Erythroblast (primary cell): ENCODE measurements around the gene OR2B3.
"Not testable (repeated sequence)": the region's sequence is repeated elsewhere in the genome, so short reads cannot be mapped to it uniquely, and the experiment has no call there.

Experiments used
- DNase-seq, 2 experiments: peaks; one replicate each; lab custom pipeline; 2025; lab: John Stamatoyannopoulos, UW
- GATA1 ChIP-seq: IDR thresholded peaks from 2 replicates; pipeline ENCODE4 v1.6.1; 2011; ENCODE audit warnings: low read depth, mild to moderate bottlenecking, control low read depth, low read length, moderate library complexity
- POLR2A ChIP-seq: IDR thresholded peaks from 2 replicates; pipeline ENCODE4 v1.6.1; 2011; ENCODE audit warnings: mild to moderate bottlenecking, low read length

The OR2B3 gene, protein sequence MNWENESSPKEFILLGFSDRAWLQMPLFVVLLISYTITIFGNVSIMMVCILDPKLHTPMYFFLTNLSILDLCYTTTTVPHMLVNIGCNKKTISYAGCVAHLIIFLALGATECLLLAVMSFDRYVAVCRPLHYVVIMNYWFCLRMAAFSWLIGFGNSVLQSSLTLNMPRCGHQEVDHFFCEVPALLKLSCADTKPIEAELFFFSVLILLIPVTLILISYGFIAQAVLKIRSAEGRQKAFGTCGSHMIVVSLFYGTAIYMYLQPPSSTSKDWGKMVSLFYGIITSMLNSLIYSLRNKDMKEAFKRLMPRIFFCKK

DNA sequence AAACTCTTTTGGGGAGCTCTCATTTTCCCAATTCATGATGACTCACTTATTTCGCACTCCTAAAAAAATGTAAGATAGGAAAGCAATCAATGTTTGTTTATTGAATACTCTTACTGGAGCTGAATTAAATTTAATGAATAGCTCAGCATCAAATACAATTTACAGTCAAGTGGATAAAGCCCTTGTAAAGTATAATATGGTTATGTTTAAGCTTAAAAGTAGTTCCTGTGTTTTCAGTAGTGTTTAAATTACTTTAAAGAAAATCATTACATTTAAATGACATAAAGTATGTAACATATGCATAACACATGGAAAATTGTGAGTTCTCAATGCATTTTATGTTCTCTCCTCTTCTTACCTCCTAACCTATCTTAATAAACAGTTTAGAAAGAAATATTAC, at the start of gene OR2B3:
Gene OR2B3, minus strand, starts transcription at position 101 of the 400 bp plus-strand sequence. Its CDS starts 65 bp downstream, at position 36.
- TF ChIP-seq GATA1, result no peak
- no peak for TF ChIP-seq POLR2A

DNA sequence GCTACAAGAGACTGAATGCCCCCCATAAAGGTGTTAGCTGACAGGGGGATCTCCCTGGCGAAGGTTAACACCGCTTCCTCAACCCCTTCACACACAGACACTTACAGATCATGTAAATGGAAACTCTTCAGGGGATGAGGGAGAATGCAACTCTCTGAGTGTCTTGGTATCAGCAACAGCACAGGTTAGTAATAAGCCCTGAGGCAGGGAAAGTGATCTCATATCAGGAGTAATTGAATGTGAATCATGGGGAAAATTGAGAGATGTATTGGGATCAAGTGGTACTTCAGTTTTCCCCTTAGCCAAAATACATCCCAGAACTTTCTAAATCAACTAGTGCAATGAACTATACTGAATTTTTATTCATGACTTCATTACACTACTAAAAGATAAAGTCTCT, 44.6 kb upstream of the OR2B3 start:
- TF ChIP-seq GATA1 (no peak), POLR2A (no peak)
- DNase-seq, result no peak

More for the DNA sequence above, at the start of gene OR2B3:
- no peak for DNase-seq

DNA sequence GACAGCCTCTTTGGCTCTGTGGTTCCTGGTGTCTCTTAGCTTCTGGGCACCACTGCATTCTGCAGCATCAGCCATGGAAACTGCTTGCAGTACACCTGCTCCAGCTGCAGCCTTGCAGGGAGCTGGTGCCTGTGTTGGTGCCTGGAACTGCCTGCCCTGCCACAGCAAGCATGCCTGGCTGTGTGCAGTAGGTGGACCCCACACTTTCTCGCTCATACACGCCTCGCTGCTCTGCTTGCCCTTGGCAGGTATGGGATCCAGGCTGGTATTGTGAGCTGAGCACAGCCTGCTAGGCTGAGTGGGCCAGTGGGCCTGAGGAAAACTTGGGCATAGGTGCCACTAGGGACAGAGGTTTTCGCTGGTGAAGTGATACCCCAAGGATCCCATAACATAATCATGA, 43.5 kb upstream of the OR2B3 start:
- TF ChIP-seq GATA1 (no peak), POLR2A (no peak)
- DNase-seq, result no peak

DNA sequence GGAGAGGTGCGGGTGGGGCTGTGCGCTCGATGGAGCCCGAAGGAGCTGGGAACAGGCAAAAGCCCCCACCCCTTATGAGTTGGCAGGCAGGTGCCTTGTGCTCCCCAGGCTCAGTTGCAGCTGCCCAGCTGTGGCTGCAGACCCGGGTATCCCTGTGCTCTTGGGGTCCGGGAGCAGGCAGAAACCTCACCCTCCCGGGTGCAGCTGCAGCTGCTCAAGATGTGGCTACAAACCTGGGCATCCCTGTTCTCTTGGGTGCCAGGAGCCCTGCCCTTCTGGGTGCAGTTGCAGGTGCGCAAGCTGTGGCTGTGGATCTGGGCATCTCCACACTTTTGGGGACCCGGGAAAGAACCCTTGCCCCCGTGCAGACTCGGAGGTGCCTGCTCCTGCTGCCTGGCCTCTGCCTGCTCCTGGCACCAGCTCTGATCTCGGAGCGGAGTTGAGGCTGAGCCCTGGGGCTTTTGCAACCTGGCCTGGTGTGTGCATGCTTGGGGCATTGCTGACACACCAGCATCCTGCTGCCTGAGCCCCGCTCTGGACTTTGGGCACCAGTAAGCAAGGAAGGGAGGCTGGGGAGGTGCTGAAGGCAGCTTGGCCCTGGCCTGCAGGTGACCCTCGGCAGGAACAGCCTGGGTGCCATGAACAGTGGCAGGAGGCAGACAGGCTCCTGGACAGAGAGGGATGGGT, 42.4 kb upstream of the OR2B3 start:
- TF ChIP-seq POLR2A (no peak), GATA1 (no peak)
- DNase-seq, result no peak

DNA sequence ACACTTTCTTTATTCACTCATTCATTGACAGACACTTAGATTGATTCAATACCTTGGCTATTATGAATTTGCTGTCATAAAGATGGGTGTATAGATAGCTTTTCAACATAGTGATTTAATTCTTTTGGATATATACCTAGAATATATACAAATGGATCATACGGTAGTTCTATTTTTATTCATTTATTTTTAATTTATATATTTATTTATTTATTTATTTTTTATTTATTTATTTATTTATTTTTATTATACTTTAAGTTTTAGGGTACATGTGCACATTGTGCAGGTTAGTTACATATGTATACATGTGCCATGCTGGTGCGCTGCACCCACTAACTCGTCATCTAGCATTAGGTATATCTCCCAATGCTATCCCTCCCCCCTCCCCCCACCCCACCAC, 27.9 kb upstream of the OR2B3 start:
- not testable (repeated sequence) for DNase-seq

DNA sequence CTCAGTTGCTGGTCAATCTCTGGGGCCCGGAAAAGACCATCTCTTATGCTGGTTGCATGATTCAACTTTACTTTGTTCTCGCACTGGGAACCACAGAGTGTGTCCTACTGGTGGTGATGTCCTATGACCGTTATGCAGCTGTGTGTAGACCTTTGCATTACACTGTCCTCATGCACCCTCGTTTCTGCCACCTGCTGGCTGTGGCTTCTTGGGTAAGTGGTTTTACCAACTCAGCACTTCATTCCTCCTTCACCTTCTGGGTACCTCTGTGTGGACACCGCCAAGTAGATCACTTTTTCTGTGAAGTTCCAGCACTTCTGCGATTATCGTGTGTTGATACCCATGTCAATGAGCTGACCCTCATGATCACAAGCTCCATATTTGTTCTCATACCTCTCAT, 25.0 kb upstream of the OR2B3 start:
- TF ChIP-seq POLR2A (no peak), GATA1 (no peak)
- DNase-seq, result peak in 1 of 2 experiments; percentile 5

DNA sequence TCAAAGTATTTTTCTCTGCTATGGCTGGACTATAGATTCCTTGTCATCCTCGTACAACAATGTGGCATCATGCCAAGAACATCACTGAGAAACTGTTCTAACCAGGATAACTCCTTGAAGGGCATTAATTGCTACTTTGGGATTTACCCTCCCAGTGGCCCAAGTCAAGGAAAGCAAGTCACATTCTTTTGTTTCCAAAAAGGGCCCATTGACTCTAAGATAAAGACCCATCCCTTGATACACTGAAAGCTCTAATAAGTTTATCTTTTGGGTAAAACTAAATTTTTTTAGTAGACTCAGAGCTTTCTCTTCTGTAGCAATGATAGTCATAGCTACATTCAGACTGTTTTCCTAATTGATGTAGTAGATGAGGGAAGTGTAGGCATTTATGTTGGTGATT, 20.6 kb upstream of the OR2B3 start, which contains the start of gene OR2J3:
Gene OR2J3, plus strand, starts transcription at position 301 of the 400 bp plus-strand sequence. CDS start 3,833 bp downstream, outside the sequence.
- no peak for DNase-seq
- TF ChIP-seq GATA1 (no peak), POLR2A (no peak)

DNA sequence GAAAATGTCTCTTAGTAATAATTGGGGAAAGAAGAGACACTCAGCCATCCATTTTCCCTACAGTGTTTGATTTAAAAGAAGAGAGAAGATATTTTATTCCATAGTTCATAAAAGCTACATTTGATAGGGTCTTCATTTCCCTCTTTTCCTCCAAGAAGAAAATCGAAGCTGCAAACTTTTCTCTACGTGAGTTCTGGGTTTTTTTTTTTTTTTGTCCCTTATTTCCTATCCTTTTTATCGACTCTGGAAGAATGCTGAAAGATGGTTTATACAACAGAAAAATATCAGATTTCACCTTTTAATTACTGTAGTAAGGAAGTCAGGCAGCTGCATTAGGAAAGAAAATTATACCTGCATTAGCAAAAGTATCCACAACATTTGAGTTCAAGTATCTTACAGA, 12.1 kb upstream of the OR2B3 start, which contains the start of gene OR2J1:
Gene OR2J1, plus strand, starts transcription at position 301 of the 400 bp plus-strand sequence. CDS start 1,453 bp downstream, outside the sequence.
- no peak for TF ChIP-seq POLR2A
- DNase-seq, result no peak

DNA sequence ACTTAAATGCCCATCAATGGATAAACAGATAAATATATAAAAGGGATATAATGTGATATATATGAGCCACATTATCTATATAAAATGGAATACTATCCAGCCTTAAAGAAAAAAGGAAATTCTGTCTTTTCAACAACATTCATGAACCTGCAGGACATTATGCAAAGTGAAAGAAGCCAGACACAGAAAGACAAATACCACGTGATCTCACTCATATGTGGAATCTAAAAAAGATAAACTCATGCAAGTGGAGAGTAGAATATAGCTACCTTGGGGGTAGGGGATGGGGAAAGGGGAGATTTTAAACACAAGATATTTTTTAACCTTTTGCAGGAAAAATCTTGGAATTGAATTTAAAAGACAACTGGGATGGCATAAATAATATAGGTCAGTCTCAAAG, 10.7 kb upstream of the OR2B3 start:
- TF ChIP-seq POLR2A (no peak), GATA1 (no peak)
- no peak for DNase-seq

DNA sequence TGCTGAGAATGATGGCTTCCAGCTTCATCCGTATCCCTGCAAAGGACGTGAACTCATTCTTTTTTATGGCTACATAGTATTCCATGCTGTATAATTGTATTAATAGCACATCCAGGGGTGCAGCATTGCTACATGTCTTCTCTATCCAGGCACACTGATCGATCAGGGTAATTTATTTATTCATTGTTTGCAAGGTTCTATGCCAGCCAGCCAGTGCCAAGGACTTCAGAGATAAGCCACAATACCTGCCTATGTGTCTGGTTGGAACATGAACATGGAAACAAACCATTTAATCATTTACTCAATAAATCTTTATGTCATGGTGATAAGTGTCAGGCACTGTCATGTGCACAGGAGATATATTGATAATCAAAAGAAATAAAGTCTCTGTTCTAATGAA, 5.8 kb upstream of the OR2B3 start:
- no peak for DNase-seq
- TF ChIP-seq POLR2A (no peak), GATA1 (no peak)

DNA sequence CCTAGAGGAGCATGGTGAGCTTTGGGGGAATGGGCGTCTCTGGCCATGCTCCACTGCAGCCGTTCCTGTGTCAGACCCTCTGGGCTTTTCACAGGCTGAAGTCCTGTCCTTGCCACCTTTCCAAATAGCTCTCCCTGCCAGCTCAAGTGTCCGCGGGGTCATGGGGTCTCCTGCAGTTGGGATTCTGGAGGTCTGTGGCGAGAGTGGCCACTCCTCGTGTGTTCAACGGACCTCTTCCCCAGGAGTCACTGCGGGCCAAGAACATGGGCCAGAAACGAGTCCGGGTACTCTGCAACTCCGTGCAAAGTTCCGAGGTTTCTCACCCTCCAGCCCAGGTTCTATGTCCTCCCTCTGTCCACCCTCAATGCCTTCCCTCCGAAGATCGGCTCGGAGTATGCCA, 4.7 kb downstream of the OR2B3 start:
- DNase-seq, result no peak
- TF ChIP-seq GATA1 (no peak), POLR2A (no peak)

DNA sequence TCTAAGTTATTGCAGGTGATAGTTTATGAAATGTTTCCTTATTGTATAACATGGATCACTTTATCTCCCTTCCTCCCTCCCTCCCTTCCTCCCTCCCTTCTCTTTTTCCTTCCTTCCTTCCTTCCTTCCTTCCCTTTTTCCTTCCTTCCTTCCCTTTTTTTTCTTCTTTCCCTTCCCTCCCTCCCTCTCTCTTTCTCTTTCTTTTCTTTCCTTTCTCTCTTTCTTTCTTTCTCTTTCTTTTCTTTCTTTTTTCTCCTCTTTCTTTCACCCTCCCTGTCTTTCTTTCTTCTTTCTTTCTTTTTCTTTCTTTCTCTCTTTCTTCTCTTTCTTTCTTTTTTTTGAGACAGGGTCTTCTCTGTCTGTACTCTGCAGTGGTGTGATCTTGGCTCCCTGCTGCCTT, 5.8 kb downstream of the OR2B3 start:
- DNase-seq, result no peak
- TF ChIP-seq POLR2A, result no peak
- TF ChIP-seq GATA1, result no peak

DNA sequence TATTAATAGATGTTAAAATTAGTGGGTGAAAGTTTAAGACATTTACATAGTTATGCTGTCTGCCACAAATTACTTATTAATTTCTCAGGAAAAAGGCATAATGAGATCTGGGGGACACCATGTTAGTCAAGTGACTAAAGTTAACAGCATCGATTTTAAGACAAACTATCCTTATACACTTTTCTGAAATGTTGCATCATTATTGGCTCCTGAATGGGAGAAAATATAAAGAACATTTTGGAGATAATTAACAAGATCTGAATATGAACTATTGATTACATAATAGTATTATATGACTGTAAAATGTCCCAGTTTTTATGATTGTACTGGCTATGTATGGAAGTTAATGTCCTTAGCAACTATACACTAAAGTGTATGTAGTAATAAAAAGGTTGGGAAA, 7.9 kb downstream of the OR2B3 start:
- TF ChIP-seq POLR2A, result no peak
- TF ChIP-seq GATA1, result no peak
- no peak for DNase-seq

DNA sequence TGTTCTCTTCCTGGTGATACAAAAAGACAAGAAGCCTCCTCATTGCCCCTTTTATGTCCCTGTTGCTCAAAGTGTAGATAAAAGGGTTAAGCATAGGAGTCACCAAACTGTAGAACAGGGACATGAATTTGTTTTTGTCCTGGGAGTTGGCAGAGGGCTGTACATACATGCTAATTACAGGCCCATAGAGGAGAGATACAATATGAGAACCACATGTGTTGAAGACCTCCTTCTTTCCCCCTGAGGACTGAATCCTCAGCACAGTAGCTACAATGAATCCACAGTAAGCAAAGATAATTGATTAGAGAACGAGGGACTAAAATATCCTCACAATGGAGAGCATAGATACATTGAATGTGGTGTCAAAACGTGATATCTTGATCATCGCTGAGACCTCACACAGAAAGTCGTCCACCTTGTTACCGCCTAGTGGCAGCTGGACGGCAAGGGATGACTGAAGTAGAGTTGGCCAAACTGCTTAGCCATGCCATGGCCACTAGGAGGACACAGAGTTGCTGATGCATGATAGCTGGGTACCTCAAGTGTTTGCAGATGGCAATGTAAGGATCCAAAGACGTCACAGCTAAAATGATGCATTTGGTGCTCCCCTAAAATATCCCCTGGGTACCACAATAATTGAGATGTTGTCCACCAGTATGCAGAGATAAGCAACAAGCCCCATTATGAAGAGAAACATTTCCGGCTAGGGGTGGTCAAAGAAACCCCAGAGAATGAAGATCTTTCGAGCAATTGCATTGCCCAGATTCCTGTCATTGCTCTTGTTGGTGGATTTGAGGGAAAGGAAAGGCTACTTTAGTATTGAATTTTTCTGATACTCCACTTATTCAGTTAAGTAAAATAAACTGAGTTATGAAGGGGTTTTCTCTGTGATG, 15.0 kb downstream of the OR2B3 start:
- DNase-seq, result peak; percentile 39 to 49
- TF ChIP-seq GATA1, result no peak
- TF ChIP-seq POLR2A, result no peak
